CD14-positive monocyte (primary cell): ENCODE results near the gene MRPL36. TPM values are rescaled to one million over a fixed set of nuclear protein-coding genes. Genes with fewer than 3 reads are reported as not detected.

ENCODE experiments used
- DNase-seq, 3 donors: peaks; one replicate each; pipeline ENCODE4 v3.0.0-alpha.2; 2011 to 2022
- H2AFZ ChIP-seq: 2 replicates; pipeline ENCODE4 v1.6.0; 2012; ENCODE audit warnings: mild to moderate bottlenecking, low read depth, low read length, inconsistent platforms; ENCODE audit not compliant: insufficient read depth, poor library complexity, severe bottlenecking
- H3K27ac ChIP-seq, 2 donors: 1 replicate in 1 of 2; 2 replicates in 1 of 2; pipeline ENCODE4 v1.5.1; 2012 to 2013; ENCODE audit warnings: low read length in 2 of 2, control low read depth in 1 of 2, inconsistent platforms in 1 of 2, low read depth in 1 of 2, mild to moderate bottlenecking in 1 of 2
- H3K27me3 ChIP-seq, 2 donors: one replicate each; pipeline versions ENCODE4 v1.6.0 to v1.6.1; 2011 to 2013; ENCODE audit warnings: low read length in 2 of 2; ENCODE audit not compliant: control insufficient read depth in 2 of 2, insufficient read depth in 2 of 2
- H3K36me3 ChIP-seq, 2 donors: replicated peaks in 1 of 2; 1 replicate in 1 of 2; 2 replicates in 1 of 2; pipeline versions ENCODE4 v1.5.1 to v1.6.1; 2012 to 2013; ENCODE audit warnings: low read length in 2 of 2, control low read depth in 1 of 2, inconsistent platforms in 1 of 2, mild to moderate bottlenecking in 1 of 2; ENCODE audit not compliant: insufficient read depth in 2 of 2, control insufficient read depth in 1 of 2
- H3K4me1 ChIP-seq, 2 donors: 1 replicate in 1 of 2; 2 replicates in 1 of 2; pipeline versions ENCODE4 v1.5.1 to v1.6.1; 2012 to 2013; ENCODE audit warnings: low read length in 2 of 2, control low read depth in 1 of 2, inconsistent platforms in 1 of 2, mild to moderate bottlenecking in 1 of 2, moderate library complexity in 1 of 2; ENCODE audit not compliant: insufficient read depth in 2 of 2, control insufficient read depth in 1 of 2
- H3K4me2 ChIP-seq: replicated peaks from 2 replicates; pipeline ENCODE3; 2012; ENCODE audit warnings: low read length, moderate library complexity, mild to moderate bottlenecking; ENCODE audit not compliant: poor library complexity, severe bottlenecking; ENCODE audit errors: extremely low read depth
- H3K4me3 ChIP-seq, 3 experiments: fragments of 200-600 bp in 1 of 3; sonication (generic) in 1 of 3; replicated peaks in 1 of 3; 1 replicate in 2 of 3; 2 replicates in 1 of 3; pipeline ENCODE4 v1.5.1; 2011 to 2013; ENCODE audit warnings: low read length in 3 of 3, mild to moderate bottlenecking in 3 of 3, control low read depth in 2 of 3, low read depth in 2 of 3, inconsistent platforms in 1 of 3, moderate library complexity in 1 of 3
- H3K79me2 ChIP-seq: 2 replicates; pipeline ENCODE4 v1.6.0; 2012; ENCODE audit warnings: mild to moderate bottlenecking, control low read depth, inconsistent platforms, low read length, moderate library complexity; ENCODE audit not compliant: insufficient read depth
- H3K9ac ChIP-seq: 2 replicates; pipeline ENCODE4 v1.6.0; 2017; ENCODE audit warnings: low read length, mild to moderate bottlenecking; ENCODE audit not compliant: insufficient read depth, poor library complexity, severe bottlenecking
- H3K9me3 ChIP-seq, 2 donors: replicated peaks in 1 of 2; 1 replicate in 1 of 2; 2 replicates in 1 of 2; pipeline versions ENCODE4 v1.5.1 to v1.6.1; 2012 to 2013; ENCODE audit warnings: low read length in 2 of 2, control low read depth in 1 of 2; ENCODE audit not compliant: control insufficient read depth in 1 of 2, insufficient read depth in 1 of 2
- H4K20me1 ChIP-seq: 2 replicates; pipeline ENCODE4 v1.6.0; 2012; ENCODE audit warnings: mild to moderate bottlenecking, low read length, control low read depth, moderate library complexity; ENCODE audit not compliant: insufficient read depth
- H3K27ac Mint-ChIP-seq, 7 donors: one replicate each; pipeline ENCODE4 v1.8.0; 2020; ENCODE audit warnings: mild to moderate bottlenecking in 7 of 7, mixed read lengths in 7 of 7, moderate library complexity in 6 of 7, inconsistent platforms in 2 of 7
- H3K27me3 Mint-ChIP-seq, 3 donors: one replicate each; pipeline ENCODE4 v1.8.0; 2021 to 2022; ENCODE audit warnings: low read depth in 3 of 3, mild to moderate bottlenecking in 3 of 3, mixed read lengths in 3 of 3, moderate library complexity in 3 of 3, inconsistent platforms in 1 of 3
- H3K36me3 Mint-ChIP-seq, 2 donors: one replicate each; pipeline ENCODE4 v1.8.0; 2020; ENCODE audit warnings: mixed read lengths in 2 of 2, inconsistent platforms in 1 of 2, mild to moderate bottlenecking in 1 of 2
- H3K4me1 Mint-ChIP-seq: one replicate; pipeline ENCODE4 v1.8.0; 2020; ENCODE audit warnings: mild to moderate bottlenecking, mixed read lengths
- H3K4me3 Mint-ChIP-seq, 2 donors: one replicate each; pipeline ENCODE4 v1.8.0; 2020; ENCODE audit warnings: mild to moderate bottlenecking in 2 of 2, mixed read lengths in 2 of 2, moderate library complexity in 1 of 2
- H3K9me3 Mint-ChIP-seq, 7 donors: one replicate each; pipeline ENCODE4 v1.8.0; 2020 to 2022; ENCODE audit warnings: mixed read lengths in 7 of 7, mild to moderate bottlenecking in 6 of 7, moderate library complexity in 6 of 7, inconsistent platforms in 2 of 7
- WGBS: methylation state at CpG from one replicate; pipeline ENCODE4 v1.1.5; 2013; ENCODE audit warnings: missing lambda C conversion rate; ENCODE audit not compliant: insufficient coverage; 5-methylcytosine and 5-hydroxymethylcytosine counted together
- intact Hi-C, 2 donors: fragments of 100-400 bp; cut with micrococcal nuclease; formaldehyde crosslinking; loops; one replicate each; pipeline versions ENCODE4 v1.15.0 to v1.15.1; 2023
- polyA plus RNA-seq, 3 donors: library from polyadenylated mRNA; depleted of rRNA in 1 of 3; unstranded in 2 of 3; stranded (reverse) in 1 of 3; fragments of 300-500 nt in 2 of 3; fragments of >200 nt in 1 of 3; fragmentation: Illumina TruSeq in 2 of 3; gene quantifications; 1 replicate in 2 of 3; 2 replicates in 1 of 3; pipeline ENCODE4 v1.2.3, GENCODE V29; 2012 to 2021
- TF ChIP-seq, protein P1 (sequence below): fragments of 200-600 bp; IDR thresholded peaks from one replicate; pipeline ENCODE4 v1.8.0; 2022; ENCODE audit warnings: antibody characterized with exemption, mild to moderate bottlenecking

The MRPL36 gene
- polyA plus RNA-seq, 3 donors = 17.9 to 81.7 (median 65.9) TPM

DNA sequence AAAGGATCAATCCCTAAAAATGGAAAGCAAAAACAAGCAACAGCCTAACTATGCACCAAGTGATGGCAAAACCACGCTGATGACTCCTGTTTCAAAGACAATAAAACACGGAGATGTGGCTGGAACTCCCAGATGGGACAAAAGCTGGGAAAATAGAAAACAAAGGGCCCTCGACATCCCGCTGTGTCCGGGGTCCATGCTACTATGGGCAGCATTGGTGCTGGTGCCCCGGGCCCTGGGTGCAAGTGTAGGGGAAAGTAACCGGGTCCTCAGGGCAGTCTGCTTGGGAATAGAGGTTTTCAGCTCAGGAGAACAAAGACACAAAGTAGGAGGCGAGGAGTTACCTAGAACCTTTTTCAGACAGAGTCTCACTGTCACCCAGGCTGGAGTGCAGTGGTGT, 46.1 kb downstream of the MRPL36 start:
- Histone ChIP-seq H3K79me2 (no peaks in the 10 kb centered on the region), H4K20me1 (no peaks in the 10 kb centered on the region), H3K9ac (no peak overlapping the region), H3K9me3 (no peaks in the 10 kb centered on the region), H3K4me3 (no peak overlapping the region), H3K36me3 (no peaks in the 10 kb centered on the region), H3K27ac (no peak overlapping the region), H3K27me3 (no peaks in the 10 kb centered on the region), H2AFZ (no peak overlapping the region), H3K4me1 (no peaks in the 10 kb centered on the region), H3K4me2 (no peak overlapping the region)
- Mint-ChIP-seq H3K27ac (no peak overlapping the region), H3K4me3 (no peak overlapping the region), H3K27me3 (peaks cover 0 to 23% (median 8%) of the 10 kb centered on the region in 3 donors), H3K9me3 (peaks cover 0 to 6% (median 0%) of the 10 kb centered on the region in 7 donors), H3K4me1 (no peaks in the 10 kb centered on the region), H3K36me3 (no peaks in the 10 kb centered on the region)
- intact Hi-C loops = no loop called here
- TF ChIP-seq, protein P1, sequence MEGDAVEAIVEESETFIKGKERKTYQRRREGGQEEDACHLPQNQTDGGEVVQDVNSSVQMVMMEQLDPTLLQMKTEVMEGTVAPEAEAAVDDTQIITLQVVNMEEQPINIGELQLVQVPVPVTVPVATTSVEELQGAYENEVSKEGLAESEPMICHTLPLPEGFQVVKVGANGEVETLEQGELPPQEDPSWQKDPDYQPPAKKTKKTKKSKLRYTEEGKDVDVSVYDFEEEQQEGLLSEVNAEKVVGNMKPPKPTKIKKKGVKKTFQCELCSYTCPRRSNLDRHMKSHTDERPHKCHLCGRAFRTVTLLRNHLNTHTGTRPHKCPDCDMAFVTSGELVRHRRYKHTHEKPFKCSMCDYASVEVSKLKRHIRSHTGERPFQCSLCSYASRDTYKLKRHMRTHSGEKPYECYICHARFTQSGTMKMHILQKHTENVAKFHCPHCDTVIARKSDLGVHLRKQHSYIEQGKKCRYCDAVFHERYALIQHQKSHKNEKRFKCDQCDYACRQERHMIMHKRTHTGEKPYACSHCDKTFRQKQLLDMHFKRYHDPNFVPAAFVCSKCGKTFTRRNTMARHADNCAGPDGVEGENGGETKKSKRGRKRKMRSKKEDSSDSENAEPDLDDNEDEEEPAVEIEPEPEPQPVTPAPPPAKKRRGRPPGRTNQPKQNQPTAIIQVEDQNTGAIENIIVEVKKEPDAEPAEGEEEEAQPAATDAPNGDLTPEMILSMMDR = no peak
- DNase-seq = no peak
- WGBS = 90% methylated on average over 8 of the region's 8 CpGs

DNA sequence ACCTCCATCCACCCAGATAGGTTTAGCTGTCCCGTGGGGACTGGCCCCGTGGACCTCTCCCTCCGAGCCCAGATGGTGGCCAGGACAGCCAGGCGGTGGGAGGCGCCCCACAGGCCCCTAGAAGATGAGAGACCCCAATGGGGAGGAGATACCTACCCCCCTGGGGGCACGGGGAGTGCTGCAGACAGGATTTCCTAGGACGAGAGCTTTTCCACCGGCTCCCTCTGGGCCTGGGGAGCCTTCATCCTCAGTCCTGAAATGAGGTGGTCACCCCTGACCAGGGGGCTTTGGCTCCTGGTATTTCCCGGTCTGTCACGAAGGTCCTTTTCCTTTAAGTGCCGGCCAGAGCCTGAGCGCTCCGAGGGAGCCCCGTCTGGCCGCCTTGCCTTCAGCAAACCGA, 46.8 kb downstream of the MRPL36 start:
- intact Hi-C loops = no loop called here
- peaks cover 0 to 19% (median 8%) of the 10 kb centered on the region in 3 donors for H3K27me3 Mint-ChIP-seq
- no peak overlapping the region for H3K4me3 Mint-ChIP-seq
- Histone ChIP-seq H3K9me3 (no peaks in the 10 kb centered on the region), H3K4me1 (no peaks in the 10 kb centered on the region), H4K20me1 (no peaks in the 10 kb centered on the region), H2AFZ (no peak overlapping the region), H3K27ac (no peak overlapping the region), H3K4me2 (no peak overlapping the region), H3K4me3 (no peak overlapping the region), H3K9ac (no peak overlapping the region), H3K27me3 (no peaks in the 10 kb centered on the region), H3K79me2 (no peaks in the 10 kb centered on the region), H3K36me3 (no peaks in the 10 kb centered on the region)
- no peak overlapping the region for H3K27ac Mint-ChIP-seq
- H3K4me1 Mint-ChIP-seq = no peaks in the 10 kb centered on the region
- H3K36me3 Mint-ChIP-seq = no peaks in the 10 kb centered on the region
- peaks cover 0 to 3% (median 0%) of the 10 kb centered on the region in 7 donors for H3K9me3 Mint-ChIP-seq
- WGBS = 78% methylated on average over 8 of the region's 16 CpGs
- TF ChIP-seq, protein P1 = no peak
- peak in 1 of 3 donors; percentile 1 for DNase-seq
